ENCODE measurements around the gene UVRAG.

The UVRAG gene

GRCh38 chr11:75784506-75784905, 30.5 kb upstream of the UVRAG start:
- no peak for DNase-seq

GRCh38 chr11:75785187-75785586, 29.8 kb upstream of the UVRAG start:
- no peak for DNase-seq

- DNase-seq, result peak; percentile 44
Measured at GRCh38 chr11:75786101-75786736, 28.8 kb upstream of the UVRAG start.

GRCh38 chr11:75789521-75789920, 25.5 kb upstream of the UVRAG start:
- no peak for DNase-seq

GRCh38 chr11:75790986-75791385, 24.0 kb upstream of the UVRAG start:
- no peak for DNase-seq

GRCh38 chr11:75792127-75792731, 22.8 kb upstream of the UVRAG start:
- no peak for DNase-seq

- DNase-seq, result no peak
Measured at GRCh38 chr11:75792997-75793800, 21.8 kb upstream of the UVRAG start.

GRCh38 chr11:75793966-75794365, 21.0 kb upstream of the UVRAG start:
- DNase-seq, result peak; percentile 27

- DNase-seq, result no peak
Measured at GRCh38 chr11:75795276-75796090, 19.5 kb upstream of the UVRAG start.

GRCh38 chr11:75796091-75796435, 18.9 kb upstream of the UVRAG start:
- DNase-seq, result no peak

- no peak for DNase-seq
Measured at GRCh38 chr11:75797116-75797515, 17.9 kb upstream of the UVRAG start.

- no peak for DNase-seq
Measured at GRCh38 chr11:75797792-75798191, 17.2 kb upstream of the UVRAG start.

- no peak for DNase-seq
Measured at GRCh38 chr11:75800136-75800675, 14.8 kb upstream of the UVRAG start.

- DNase-seq, result no peak
Measured at GRCh38 chr11:75800728-75801361, 14.2 kb upstream of the UVRAG start.

- no peak for DNase-seq
Measured at GRCh38 chr11:75801362-75802020, 13.5 kb upstream of the UVRAG start.

GRCh38 chr11:75802021-75802912, 12.7 kb upstream of the UVRAG start:
- no peak for DNase-seq

- peak; percentile 24 for DNase-seq
Measured at GRCh38 chr11:75802913-75803820, 11.8 kb upstream of the UVRAG start.

GRCh38 chr11:75809111-75809510, 5.9 kb upstream of the UVRAG start:
- no peak for DNase-seq

- no peak for DNase-seq
Measured at GRCh38 chr11:75809991-75810390, 5.0 kb upstream of the UVRAG start.
